ENCODE data around the gene CTR9.

DNA sequence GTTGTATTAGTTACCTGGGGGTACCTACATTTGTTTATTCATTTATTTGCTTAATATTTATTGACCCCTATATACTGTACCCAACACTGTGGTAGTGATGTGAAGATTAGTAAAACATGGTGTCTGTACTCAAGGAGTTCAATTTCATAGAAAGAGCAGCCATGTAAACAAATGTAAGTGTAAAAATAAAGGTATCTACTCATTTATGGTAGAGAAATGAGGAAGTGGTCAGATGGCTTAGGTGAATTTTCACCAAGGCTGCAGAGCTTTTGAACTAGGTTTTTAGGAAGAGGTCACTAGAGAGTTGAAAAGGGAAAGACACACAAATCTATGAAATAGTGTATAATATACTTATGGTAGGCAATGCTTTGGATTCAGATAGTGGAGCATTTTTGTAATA is 11.1 kb downstream of the CTR9 start:
- TF ChIP-seq, protein P1, sequence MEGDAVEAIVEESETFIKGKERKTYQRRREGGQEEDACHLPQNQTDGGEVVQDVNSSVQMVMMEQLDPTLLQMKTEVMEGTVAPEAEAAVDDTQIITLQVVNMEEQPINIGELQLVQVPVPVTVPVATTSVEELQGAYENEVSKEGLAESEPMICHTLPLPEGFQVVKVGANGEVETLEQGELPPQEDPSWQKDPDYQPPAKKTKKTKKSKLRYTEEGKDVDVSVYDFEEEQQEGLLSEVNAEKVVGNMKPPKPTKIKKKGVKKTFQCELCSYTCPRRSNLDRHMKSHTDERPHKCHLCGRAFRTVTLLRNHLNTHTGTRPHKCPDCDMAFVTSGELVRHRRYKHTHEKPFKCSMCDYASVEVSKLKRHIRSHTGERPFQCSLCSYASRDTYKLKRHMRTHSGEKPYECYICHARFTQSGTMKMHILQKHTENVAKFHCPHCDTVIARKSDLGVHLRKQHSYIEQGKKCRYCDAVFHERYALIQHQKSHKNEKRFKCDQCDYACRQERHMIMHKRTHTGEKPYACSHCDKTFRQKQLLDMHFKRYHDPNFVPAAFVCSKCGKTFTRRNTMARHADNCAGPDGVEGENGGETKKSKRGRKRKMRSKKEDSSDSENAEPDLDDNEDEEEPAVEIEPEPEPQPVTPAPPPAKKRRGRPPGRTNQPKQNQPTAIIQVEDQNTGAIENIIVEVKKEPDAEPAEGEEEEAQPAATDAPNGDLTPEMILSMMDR (conservative IDR thresholded peaks at IDR 0.05; ENCODE audit: low read depth, low read length) = no peak
- TF ChIP-seq EZH2 (IDR thresholded peaks at IDR 0.05; ENCODE audit: borderline replicate concordance, low read depth, low read length, poor library complexity, severe bottlenecking) = no peak

All from A673 (cell line).